Parathyroid adenoma (tissue), 2 donors: ENCODE measurements around the gene BMP6.

Experiments
- H2AFZ ChIP-seq: fragments of 300-600 bp; sonication (generic); one replicate; pipeline ENCODE4 v1.7.0; 2017; ENCODE audit warnings: antibody characterized with exemption, mild to moderate bottlenecking
- H3K27ac ChIP-seq: fragments of 300-600 bp; sonication (generic); one replicate; pipeline ENCODE4 v1.7.0; 2017
- H3K27me3 ChIP-seq: fragments of 300-600 bp; sonication (generic); one replicate; pipeline ENCODE4 v1.7.0; 2017; ENCODE audit warnings: low read length; ENCODE audit not compliant: control insufficient read depth, insufficient read depth
- H3K36me3 ChIP-seq: fragments of 300-600 bp; sonication (generic); one replicate; pipeline ENCODE4 v1.7.0; 2017; ENCODE audit warnings: low read length; ENCODE audit not compliant: control insufficient read depth, insufficient read depth
- H3K4me1 ChIP-seq: fragments of 300-600 bp; sonication (generic); one replicate; pipeline ENCODE4 v1.7.0; 2017; ENCODE audit warnings: control low read depth
- H3K4me2 ChIP-seq: fragments of 300-600 bp; sonication (generic); one replicate; pipeline ENCODE4 v1.7.0; 2017; ENCODE audit warnings: low read length
- H3K4me3 ChIP-seq: fragments of 300-600 bp; sonication (generic); one replicate; pipeline ENCODE4 v1.7.0; 2017; ENCODE audit warnings: low read depth, low read length
- H3K79me2 ChIP-seq: fragments of 300-600 bp; sonication (generic); one replicate; pipeline ENCODE4 v1.7.0; 2017; ENCODE audit warnings: control low read depth
- H3K9ac ChIP-seq: fragments of 300-600 bp; sonication (generic); one replicate; pipeline ENCODE4 v1.7.0; 2017; ENCODE audit warnings: mild to moderate bottlenecking
- H3K9me3 ChIP-seq: fragments of 300-600 bp; sonication (generic); one replicate; pipeline ENCODE4 v1.7.0; 2017; ENCODE audit warnings: low read length; ENCODE audit not compliant: control insufficient read depth
- TF ChIP-seq, protein P1 (sequence below): fragments of 300-600 bp; sonication (generic); IDR thresholded peaks from one replicate; pipeline ENCODE4 v1.7.0; 2017; ENCODE audit warnings: antibody characterized with exemption, mild to moderate bottlenecking
- donor health status: primary hyperparathyroidism.

The BMP6 gene

DNA sequence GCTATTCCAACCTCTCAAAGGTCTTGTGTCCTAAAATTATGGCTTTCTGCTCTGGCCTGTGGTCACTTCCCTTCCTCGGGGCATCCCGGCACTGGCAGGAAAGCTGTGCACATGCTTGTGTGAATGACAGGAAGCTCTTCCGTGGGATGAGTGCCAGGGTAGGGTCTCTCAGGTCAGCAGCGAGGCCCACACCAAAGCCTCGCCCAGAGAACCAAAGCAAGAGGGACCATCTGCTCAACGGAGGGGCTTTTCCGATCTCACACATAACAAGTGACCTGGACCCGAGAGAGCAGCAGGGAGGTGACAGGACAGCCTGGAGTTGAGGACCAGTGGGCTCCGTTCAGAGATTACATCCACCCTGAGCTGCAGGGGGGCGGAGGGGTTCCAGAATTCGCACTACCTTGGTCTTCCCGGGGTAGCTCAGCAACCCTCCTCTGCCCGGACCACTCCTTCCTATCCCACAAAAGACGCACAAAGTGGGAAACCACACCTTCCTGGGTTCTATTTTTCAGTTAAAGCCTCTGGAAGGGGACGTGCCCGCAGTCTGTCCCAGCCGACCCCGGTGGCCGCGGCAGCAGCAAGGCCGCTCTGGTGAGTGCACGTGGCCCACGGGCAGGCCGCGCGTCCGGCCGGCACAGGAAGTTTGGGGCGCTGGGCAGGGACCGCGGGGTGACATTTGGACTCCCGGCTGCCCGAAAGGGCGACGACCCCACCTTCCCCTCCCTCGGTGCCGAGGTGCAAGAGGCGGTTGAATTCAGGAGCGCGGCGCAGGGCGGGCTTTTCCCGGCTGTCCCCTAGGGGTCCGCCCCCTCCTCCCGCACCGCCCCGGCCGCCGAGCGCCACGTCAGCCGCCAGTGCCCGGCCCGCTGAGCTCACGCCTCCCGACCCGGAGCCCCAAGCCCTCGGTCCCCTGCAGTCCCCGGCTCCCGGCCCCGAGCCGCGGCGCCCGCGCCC lies 183.7 kb downstream of the BMP6 start:
- Histone ChIP-seq H3K79me2 (peaks cover 11% of the 10 kb centered on the region), H3K9ac (no peak overlapping the region), H3K27me3 (no peaks in the 10 kb centered on the region), H3K4me3 (peak overlapping the region; percentile 72), H3K9me3 (no peaks in the 10 kb centered on the region), H2AFZ (peak overlapping the region; percentile 76), H3K27ac (peak overlapping the region; percentile 21), H3K4me2 (peak overlapping the region; percentile 89), H3K36me3 (no peaks in the 10 kb centered on the region), H3K4me1 (peaks cover 13% of the 10 kb centered on the region)
- TF ChIP-seq, protein P1, sequence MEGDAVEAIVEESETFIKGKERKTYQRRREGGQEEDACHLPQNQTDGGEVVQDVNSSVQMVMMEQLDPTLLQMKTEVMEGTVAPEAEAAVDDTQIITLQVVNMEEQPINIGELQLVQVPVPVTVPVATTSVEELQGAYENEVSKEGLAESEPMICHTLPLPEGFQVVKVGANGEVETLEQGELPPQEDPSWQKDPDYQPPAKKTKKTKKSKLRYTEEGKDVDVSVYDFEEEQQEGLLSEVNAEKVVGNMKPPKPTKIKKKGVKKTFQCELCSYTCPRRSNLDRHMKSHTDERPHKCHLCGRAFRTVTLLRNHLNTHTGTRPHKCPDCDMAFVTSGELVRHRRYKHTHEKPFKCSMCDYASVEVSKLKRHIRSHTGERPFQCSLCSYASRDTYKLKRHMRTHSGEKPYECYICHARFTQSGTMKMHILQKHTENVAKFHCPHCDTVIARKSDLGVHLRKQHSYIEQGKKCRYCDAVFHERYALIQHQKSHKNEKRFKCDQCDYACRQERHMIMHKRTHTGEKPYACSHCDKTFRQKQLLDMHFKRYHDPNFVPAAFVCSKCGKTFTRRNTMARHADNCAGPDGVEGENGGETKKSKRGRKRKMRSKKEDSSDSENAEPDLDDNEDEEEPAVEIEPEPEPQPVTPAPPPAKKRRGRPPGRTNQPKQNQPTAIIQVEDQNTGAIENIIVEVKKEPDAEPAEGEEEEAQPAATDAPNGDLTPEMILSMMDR, result no peak

DNA sequence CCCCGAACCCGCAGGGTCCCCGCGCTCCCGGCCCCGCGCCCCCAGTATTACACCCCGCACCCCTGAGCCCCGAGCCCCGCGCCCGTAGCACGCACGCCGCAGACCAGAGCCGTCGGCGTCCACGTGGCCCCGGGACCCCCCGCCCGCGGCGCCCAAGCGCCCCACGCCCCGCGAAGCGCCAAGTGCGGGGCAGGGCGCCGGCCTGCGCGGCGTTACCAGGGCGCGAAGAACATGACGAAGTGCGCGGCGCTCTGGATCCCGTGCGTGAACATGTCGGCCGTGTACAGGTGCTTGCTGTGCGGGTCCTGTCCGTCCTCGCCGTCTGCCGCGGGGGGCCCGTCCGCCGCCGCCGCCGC lies 184.4 kb downstream of the BMP6 start:
- peak overlapping the region; percentile 38 for H3K4me3 ChIP-seq
- peaks cover 6% of the 10 kb centered on the region for H3K79me2 ChIP-seq
- H3K36me3 ChIP-seq, result no peaks in the 10 kb centered on the region
- peak overlapping the region; percentile 89 for H3K4me2 ChIP-seq
- no peaks in the 10 kb centered on the region for H3K9me3 ChIP-seq
- H3K4me1 ChIP-seq, result peaks cover 13% of the 10 kb centered on the region
- no peaks in the 10 kb centered on the region for H3K27me3 ChIP-seq
- no peak overlapping the region for H3K9ac ChIP-seq
- H3K27ac ChIP-seq, result no peak overlapping the region
- TF ChIP-seq, protein P1, result no peak
- H2AFZ ChIP-seq, result no peak overlapping the region

DNA sequence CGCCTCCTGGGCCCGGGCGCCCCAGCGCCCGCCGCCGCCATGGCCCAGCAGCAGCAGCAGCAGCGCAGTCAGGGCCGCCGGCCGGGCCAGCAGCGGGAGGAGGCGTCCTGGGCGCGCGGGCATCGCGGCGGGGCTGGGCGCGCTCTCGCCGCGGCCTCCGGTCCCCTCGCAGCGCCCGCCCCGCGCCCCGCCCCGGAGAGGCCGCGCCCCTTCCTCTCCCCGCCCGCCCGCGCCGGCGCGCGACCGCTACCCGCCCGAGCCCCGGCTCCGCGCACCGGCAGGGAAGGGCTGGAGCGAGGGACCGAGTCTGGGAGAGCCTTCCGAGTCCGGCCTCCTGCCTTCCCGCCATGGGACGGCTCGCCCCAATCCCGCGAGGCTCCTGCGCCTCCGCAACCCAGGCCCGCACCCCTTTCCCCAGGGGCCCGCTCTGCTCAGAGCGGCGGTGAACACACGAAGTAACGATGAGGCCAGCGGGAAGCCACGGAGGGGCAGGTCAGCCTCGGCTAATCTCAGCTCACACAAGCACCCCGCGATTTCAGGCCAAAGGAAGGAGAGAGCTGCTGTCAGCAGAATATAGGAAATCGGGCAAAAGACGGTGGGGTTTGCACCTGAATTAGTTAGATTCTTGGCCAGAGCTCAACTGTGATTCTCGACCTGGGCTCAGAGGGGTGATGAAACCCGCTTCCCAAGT lies 184.9 kb downstream of the BMP6 start, which contains the start of gene TXNDC5:
Gene TXNDC5 (minus strand): TSS at position 135 of the 691 bp plus-strand sequence. CDS start 12 bp downstream, at position 123.
- peak within 1 kb of the TSS; percentile 98 for H2AFZ ChIP-seq
- H3K4me1 ChIP-seq, result peaks cover 13% of the 10 kb centered on the region
- H3K4me2 ChIP-seq, result peak within 1 kb of the TSS; percentile 92
- no peaks in the 10 kb centered on the region for H3K27me3 ChIP-seq
- TF ChIP-seq, protein P1, result no peak
- no peaks in the 10 kb centered on the region for H3K36me3 ChIP-seq
- H3K9me3 ChIP-seq, result no peaks in the 10 kb centered on the region
- H3K79me2 ChIP-seq, result peaks cover 6% of the 10 kb centered on the region
- peak within 1 kb of the TSS; percentile 60 for H3K27ac ChIP-seq
- no peak within 1 kb of the TSS for H3K9ac ChIP-seq
- peak within 1 kb of the TSS; percentile 72 for H3K4me3 ChIP-seq

DNA sequence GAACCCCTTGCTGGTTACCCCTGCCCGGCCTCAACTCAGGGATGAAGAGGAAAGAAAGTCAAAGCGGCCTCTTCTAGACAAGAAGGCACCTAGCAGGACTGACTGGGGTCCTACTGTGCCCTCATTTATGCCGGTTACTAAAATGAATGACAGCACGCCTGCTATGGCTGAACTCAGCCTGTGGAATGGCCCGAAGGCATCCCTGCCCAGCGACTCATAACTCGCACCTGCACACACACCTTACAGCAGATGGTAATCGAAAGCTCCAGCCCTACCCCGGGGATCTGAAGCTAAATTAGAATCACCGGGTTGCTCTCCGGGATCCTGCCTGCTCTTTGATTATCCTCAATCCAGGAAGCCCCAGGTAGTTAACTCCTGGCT lies 185.4 kb downstream of the BMP6 start:
- Histone ChIP-seq H3K4me2 (peak overlapping the region; percentile 92), H3K4me1 (peaks cover 13% of the 10 kb centered on the region), H3K36me3 (no peaks in the 10 kb centered on the region), H3K27me3 (no peaks in the 10 kb centered on the region), H3K9me3 (no peaks in the 10 kb centered on the region), H3K27ac (peak overlapping the region; percentile 60), H2AFZ (peak overlapping the region; percentile 98), H3K79me2 (peaks cover 6% of the 10 kb centered on the region), H3K9ac (no peak overlapping the region), H3K4me3 (peak overlapping the region; percentile 69)
- TF ChIP-seq, protein P1, result no peak
